ENCODE measurements around the gene OTUD7B. TPM values are rescaled to one million over a fixed set of nuclear protein-coding genes. Genes with fewer than 3 reads are reported as not detected.

The OTUD7B gene
- total RNA-seq, 1 donor from 2014 or later: 26.1 TPM

DNA sequence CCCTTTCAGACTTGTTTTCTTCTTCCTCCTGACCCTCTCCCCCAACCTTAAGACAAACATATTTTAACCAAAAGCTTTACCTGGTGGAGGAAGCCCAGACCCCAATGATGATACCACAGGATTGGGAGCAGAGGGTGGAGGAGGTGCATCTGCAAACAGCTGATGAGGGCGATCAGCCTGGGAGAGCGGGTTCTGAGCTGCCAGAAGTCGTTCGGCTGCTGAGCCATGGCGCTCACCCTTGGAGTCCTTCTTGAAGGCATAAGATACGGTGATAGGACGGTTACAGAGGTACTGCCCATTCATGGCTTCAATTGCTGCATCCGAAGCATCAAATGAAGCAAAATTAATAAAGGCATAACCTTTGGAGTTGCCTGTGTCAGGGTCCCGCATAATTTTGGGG lies 84.2 kb downstream of the OTUD7B start:
- peaks cover 58% of the 10 kb centered on the region for H3K36me3 Mint-ChIP-seq (ENCODE audit: low read depth)
- peak overlapping the region; percentile 100 for H3K4me3 Mint-ChIP-seq (ENCODE audit: low read depth)
- peaks cover 35% of the 10 kb centered on the region for H3K4me1 Mint-ChIP-seq (ENCODE audit: low read depth)
- H3K27ac Mint-ChIP-seq: no peak overlapping the region
- intact Hi-C loops (cut with micrococcal nuclease): loop anchor here (5.0 kb wide), 1 partner anchor 86 kb away; the partner anchor contains the start of gene OTUD7B
- DNase-seq (ENCODE audit: low spot score): no peak
- no peaks in the 10 kb centered on the region for H3K9me3 Mint-ChIP-seq
- no peaks in the 10 kb centered on the region for H3K27me3 Mint-ChIP-seq (ENCODE audit: low read depth)

DNA sequence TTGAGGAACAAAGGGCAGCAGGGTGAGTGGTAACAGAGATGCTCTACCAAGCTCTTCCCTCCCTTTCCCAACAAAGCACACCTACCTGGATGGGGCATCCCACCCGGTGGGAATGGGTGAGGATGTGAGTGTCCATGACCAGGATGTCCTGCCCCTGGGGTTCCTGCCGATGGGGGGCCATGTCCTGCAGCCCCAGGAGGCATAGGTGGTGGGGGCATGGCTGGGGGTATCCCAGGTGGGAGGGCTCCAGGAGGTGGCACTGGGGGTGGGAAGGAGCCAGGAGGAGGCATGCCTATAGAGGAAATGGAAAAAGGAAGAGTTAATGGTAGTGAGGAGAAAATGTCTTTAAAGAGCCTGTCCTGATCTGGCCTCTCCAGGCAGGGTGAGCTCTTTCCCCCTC lies 84.8 kb downstream of the OTUD7B start:
- Mint-ChIP-seq H3K36me3 (ENCODE audit: low read depth) (peaks cover 58% of the 10 kb centered on the region), H3K27ac (no peak overlapping the region), H3K27me3 (ENCODE audit: low read depth) (no peaks in the 10 kb centered on the region), H3K9me3 (no peaks in the 10 kb centered on the region), H3K4me3 (ENCODE audit: low read depth) (peak overlapping the region; percentile 100), H3K4me1 (ENCODE audit: low read depth) (peaks cover 32% of the 10 kb centered on the region)
- DNase-seq (ENCODE audit: low spot score): no peak
- intact Hi-C loops (cut with micrococcal nuclease): loop anchor here (5.0 kb wide), 1 partner anchor 87 kb away; the partner anchor contains the start of gene OTUD7B

DNA sequence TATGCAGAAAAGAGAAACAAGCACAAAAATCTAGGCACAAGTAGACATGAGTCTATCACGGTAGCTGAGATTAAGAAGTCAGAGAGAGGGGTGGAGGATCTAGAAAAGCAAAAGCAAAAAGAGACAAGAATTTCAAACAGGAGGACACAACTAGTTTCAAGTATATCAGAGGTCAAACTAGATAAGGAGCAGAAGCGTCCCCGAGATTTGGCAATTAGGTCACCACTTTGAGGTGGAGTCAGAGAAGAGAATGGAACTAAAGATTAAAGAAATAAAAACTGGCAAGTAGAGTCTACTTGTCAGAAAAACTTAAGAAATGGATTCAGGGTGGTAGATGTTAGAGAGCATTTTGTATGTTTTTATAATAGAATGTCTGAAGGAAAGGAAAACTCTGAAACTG lies 85.2 kb downstream of the OTUD7B start:
- intact Hi-C loops (cut with micrococcal nuclease): loop anchor here (5.0 kb wide), 1 partner anchor 87 kb away; the partner anchor contains the start of gene OTUD7B
- no peak for DNase-seq (ENCODE audit: low spot score)
- peaks cover 58% of the 10 kb centered on the region for H3K36me3 Mint-ChIP-seq (ENCODE audit: low read depth)
- H3K9me3 Mint-ChIP-seq: no peaks in the 10 kb centered on the region
- H3K27me3 Mint-ChIP-seq (ENCODE audit: low read depth): no peaks in the 10 kb centered on the region
- H3K4me1 Mint-ChIP-seq (ENCODE audit: low read depth): peaks cover 28% of the 10 kb centered on the region
- H3K27ac Mint-ChIP-seq: no peak overlapping the region
- H3K4me3 Mint-ChIP-seq (ENCODE audit: low read depth): peak overlapping the region; percentile 100

DNA sequence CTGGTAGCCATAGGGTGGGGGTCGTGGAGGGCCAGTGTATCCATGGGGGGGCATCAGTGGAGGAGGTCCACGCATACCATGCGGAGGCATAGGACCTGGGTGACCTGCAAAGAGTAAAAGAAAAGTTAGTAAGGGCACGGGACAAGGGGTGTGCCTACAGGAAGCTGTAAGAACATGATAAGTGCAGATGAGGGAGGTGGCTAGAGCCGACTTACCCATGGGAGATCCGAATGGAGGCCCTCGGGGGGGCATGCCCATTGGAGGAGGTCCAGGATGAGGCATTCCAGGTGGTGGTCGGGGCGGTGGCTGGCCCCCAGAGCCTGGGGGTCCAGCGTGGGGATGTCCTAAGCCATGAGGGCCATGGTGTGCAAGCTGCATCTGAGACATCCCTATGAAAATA lies 86.9 kb downstream of the OTUD7B start:
- Mint-ChIP-seq H3K9me3 (no peaks in the 10 kb centered on the region), H3K4me3 (ENCODE audit: low read depth) (peak overlapping the region; percentile 23), H3K27ac (no peak overlapping the region), H3K36me3 (ENCODE audit: low read depth) (peaks cover 58% of the 10 kb centered on the region), H3K4me1 (ENCODE audit: low read depth) (peaks cover 23% of the 10 kb centered on the region), H3K27me3 (ENCODE audit: low read depth) (no peaks in the 10 kb centered on the region)
- no peak for DNase-seq (ENCODE audit: low spot score)
- intact Hi-C loops (cut with micrococcal nuclease): no loop called here

DNA sequence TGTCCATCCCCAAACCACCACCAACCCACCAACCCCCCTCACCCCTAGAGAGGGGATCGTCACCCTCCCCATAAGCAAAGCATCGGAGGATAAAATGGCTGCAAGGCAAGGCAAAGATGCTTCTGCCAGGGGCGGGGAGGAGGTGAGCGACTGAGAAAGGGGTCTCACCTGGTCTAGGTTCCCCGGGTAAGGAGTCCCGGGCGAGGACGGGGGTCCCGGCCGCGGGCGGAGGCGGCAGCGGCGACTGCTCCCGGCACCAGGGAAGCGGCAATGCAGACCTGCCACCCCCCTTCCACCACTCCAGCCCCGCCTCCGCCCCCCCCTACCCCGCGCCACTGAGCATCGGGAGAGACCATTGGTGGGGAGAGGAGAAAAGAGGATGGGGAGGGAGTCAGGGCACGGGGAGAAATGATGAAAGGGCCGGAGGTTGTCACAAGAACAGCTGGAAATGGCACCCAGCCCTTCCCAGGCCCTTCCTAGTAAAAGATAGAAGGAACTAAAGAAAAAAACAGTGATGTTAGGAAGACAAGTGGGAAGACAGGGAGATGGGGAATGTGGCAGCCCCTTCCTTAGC lies 92.9 kb downstream of the OTUD7B start, which contains the start of gene SV2A:
SV2A (minus strand) TSS at position 274 of the 574 bp plus-strand sequence. CDS start 4,004 bp downstream, outside the sequence.
- H3K27me3 Mint-ChIP-seq (ENCODE audit: low read depth): no peaks in the 10 kb centered on the region
- peaks cover 33% of the 10 kb centered on the region for H3K4me1 Mint-ChIP-seq (ENCODE audit: low read depth)
- peaks cover 17% of the 10 kb centered on the region for H3K36me3 Mint-ChIP-seq (ENCODE audit: low read depth)
- no peak for DNase-seq (ENCODE audit: low spot score)
- H3K4me3 Mint-ChIP-seq (ENCODE audit: low read depth): peak within 1 kb of the TSS; percentile 92
- intact Hi-C loops (cut with micrococcal nuclease): no loop called here
- H3K9me3 Mint-ChIP-seq: no peaks in the 10 kb centered on the region
- H3K27ac Mint-ChIP-seq: peak within 1 kb of the TSS; percentile 56

DNA sequence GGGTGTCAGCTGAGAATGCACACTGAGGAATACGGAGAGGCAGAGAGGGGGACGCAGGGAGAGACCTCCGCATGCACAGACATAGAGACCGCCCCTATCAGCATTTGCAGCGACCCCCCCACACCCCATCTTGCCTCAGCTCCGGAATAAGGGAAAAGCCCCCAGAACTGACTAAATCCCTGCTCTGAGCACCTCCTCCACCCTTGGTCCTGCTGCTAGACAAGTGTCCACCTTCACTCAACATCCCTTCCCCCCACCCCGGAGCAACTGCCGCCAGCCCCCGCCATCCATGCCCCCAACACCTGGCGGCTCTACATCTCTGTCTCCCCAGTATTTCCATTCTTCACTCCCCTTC lies 93.7 kb downstream of the OTUD7B start:
- H3K27ac Mint-ChIP-seq: no peak overlapping the region
- peaks cover 35% of the 10 kb centered on the region for H3K4me1 Mint-ChIP-seq (ENCODE audit: low read depth)
- intact Hi-C loops (cut with micrococcal nuclease): no loop called here
- no peaks in the 10 kb centered on the region for H3K9me3 Mint-ChIP-seq
- peak overlapping the region; percentile 92 for H3K4me3 Mint-ChIP-seq (ENCODE audit: low read depth)
- DNase-seq (ENCODE audit: low spot score): no peak
- no peaks in the 10 kb centered on the region for H3K27me3 Mint-ChIP-seq (ENCODE audit: low read depth)
- peaks cover 10% of the 10 kb centered on the region for H3K36me3 Mint-ChIP-seq (ENCODE audit: low read depth)

DNA sequence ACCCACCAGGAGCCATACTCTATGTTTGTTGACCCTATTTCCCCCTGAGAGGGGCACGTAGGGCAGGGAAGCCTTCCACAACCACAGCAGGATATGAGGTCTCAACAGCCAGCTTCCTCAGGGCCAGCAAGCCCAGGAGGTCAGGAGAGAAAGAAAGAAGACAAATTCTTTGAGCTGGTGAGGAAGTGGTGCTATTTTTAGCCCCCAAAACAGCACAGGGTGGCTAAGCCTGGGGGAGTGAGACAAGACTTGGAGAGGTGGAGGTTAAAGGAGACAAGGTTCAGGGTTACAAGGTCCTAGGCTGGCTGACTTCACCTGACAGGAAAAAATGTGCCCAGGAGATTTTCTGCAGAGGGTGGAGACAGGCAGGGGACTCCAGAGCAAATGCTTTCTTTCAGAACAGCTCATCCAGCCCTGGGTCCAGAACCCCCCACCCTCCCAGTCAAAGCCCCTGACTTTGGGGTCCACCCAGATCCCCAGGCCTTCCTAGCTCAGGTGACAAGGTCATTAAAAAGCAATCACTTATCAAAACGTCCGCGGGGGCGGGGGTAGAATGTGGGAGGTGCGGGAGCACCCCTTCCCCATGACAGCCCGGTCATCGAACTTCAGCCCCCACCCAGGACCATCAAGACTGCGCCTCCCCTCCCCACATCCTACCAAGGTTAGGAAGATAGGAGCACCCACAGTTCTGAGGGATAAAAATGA lies 94.2 kb downstream of the OTUD7B start:
- DNase-seq (ENCODE audit: low spot score): no peak

DNA sequence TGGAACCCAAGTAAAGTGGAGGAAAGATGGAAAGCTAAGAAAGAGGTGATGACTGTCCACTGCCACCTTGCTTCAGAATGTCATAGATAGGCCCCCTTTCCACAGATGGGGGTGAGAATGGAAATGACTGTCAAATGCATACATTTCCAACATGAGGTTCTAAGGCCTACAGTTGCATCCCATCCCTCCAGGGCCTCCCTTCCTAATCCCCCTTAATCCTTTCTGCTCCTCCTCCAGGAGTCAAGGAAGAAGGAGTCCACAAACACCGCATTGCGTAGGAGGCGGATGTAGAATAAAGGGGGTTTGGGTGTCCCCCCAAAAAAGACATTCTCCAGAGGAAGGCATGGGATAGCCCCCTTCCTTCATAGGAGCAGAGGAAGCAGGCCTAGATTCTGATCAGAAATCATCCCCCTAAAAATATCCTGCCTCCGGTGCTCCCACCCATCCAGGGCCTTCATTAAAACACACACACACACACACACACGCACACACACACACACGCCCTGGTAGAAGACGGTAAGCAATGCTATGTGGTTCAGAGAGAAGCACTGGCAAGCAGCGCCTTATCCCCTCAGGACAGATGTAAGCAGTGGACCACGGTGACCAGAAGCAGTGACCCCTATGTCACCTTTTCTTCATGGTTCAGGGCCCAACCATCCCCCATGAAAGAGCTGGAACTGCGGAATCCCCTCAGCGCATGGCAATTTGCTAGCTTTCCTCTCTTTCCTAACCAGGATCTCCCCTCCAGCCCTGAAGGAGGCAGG lies 94.9 kb downstream of the OTUD7B start:
- H3K27me3 Mint-ChIP-seq (ENCODE audit: low read depth): no peaks in the 10 kb centered on the region
- peaks cover 35% of the 10 kb centered on the region for H3K4me1 Mint-ChIP-seq (ENCODE audit: low read depth)
- peaks cover 16% of the 10 kb centered on the region for H3K36me3 Mint-ChIP-seq (ENCODE audit: low read depth)
- no peak for DNase-seq (ENCODE audit: low spot score)
- peak overlapping the region; percentile 92 for H3K4me3 Mint-ChIP-seq (ENCODE audit: low read depth)
- intact Hi-C loops (cut with micrococcal nuclease): no loop called here
- peak overlapping the region; percentile 69 for H3K27ac Mint-ChIP-seq
- no peaks in the 10 kb centered on the region for H3K9me3 Mint-ChIP-seq

More for the DNA sequence above, 94.2 kb downstream of the OTUD7B start:
- H3K4me3 Mint-ChIP-seq (ENCODE audit: low read depth): peak overlapping the region; percentile 92
- H3K9me3 Mint-ChIP-seq: no peaks in the 10 kb centered on the region
- peak overlapping the region; percentile 69 for H3K27ac Mint-ChIP-seq
- peaks cover 35% of the 10 kb centered on the region for H3K4me1 Mint-ChIP-seq (ENCODE audit: low read depth)
- H3K27me3 Mint-ChIP-seq (ENCODE audit: low read depth): no peaks in the 10 kb centered on the region
- intact Hi-C loops (cut with micrococcal nuclease): no loop called here
- H3K36me3 Mint-ChIP-seq (ENCODE audit: low read depth): peaks cover 11% of the 10 kb centered on the region

DNA sequence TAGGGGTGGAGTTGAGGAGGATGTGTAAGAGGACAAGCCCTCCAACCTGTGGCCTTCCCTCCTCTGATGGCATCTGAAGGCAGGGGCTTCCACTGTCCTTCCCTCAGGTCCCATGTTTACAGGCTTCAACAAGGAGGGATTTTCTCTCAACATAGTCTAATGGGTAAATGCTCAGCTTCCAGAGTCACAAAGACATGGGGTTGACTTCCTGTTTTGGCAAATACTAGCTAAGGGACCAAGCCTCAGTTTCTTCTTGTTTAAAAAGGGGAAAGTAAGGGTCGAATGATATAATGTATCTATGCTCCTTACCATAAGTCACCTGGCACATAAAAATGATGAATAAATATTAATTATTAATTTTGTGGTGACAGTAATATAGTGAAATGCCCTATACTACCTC lies 96.0 kb downstream of the OTUD7B start:
- intact Hi-C loops (cut with micrococcal nuclease): no loop called here
- DNase-seq (ENCODE audit: low spot score): no peak
- Mint-ChIP-seq H3K27me3 (ENCODE audit: low read depth) (no peaks in the 10 kb centered on the region), H3K9me3 (no peaks in the 10 kb centered on the region), H3K27ac (no peak overlapping the region), H3K4me3 (ENCODE audit: low read depth) (no peak overlapping the region), H3K4me1 (ENCODE audit: low read depth) (peaks cover 35% of the 10 kb centered on the region), H3K36me3 (ENCODE audit: low read depth) (peaks cover 16% of the 10 kb centered on the region)

DNA sequence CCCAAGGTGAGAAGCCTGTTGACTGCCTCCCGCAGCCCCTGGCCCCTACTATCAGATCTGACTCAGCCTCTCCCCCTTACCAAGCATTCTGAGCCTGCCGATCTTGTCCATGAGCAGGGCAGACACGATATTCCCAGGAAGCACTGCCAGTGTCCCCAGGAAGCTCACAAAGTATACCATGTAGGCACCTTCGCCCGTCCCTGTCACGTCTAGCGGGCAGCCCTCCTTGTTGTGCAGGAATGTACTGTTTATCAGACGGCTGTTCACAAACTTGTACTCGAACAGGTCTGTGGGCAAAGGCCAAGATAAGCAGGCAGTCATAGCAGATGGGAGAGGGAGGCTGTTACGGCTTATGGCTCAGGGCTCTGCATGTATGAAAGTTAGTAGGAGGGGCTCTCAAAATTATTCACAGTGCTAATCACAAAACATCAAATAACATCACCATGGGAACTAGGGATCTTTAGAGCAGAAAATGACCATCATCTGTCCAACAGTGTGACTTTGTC lies 103.9 kb downstream of the OTUD7B start:
- peaks cover 40% of the 10 kb centered on the region for H3K36me3 Mint-ChIP-seq (ENCODE audit: low read depth)
- no peak overlapping the region for H3K4me3 Mint-ChIP-seq (ENCODE audit: low read depth)
- H3K27me3 Mint-ChIP-seq (ENCODE audit: low read depth): no peaks in the 10 kb centered on the region
- intact Hi-C loops (cut with micrococcal nuclease): no loop called here
- no peaks in the 10 kb centered on the region for H3K9me3 Mint-ChIP-seq
- no peak for DNase-seq (ENCODE audit: low spot score)
- H3K27ac Mint-ChIP-seq: no peak overlapping the region
- H3K4me1 Mint-ChIP-seq (ENCODE audit: low read depth): no peaks in the 10 kb centered on the region

DNA sequence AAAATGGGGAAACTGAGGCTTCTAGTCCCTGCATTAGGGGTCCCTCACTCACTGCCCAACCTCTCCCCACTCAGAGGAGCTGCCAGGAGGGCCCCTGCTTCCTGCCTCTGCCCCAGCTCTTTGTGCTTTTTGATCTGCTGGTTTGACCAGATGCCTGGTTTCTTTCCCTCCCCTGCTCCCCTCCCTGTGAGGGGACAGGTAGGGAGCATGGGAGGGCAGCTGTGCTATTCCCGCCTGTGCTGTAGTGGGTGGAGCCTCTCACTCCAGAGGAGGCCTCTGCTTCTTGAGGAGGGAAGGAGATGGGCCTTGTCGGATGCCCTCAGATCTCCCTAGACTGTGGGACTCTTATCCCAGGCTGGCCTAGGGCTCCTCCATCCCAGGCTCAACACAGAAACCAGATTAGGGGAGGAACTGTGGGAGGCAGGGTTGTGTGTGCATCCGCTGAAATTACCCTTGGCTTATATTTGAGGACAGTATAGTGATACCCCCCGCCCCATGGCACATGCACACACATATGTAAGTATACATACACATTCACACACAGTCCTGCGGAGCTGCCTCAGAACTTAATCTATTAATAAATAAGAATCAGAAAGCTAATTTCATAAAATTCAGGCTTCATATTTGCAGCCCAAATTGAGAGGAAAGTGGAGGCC lies 106.6 kb downstream of the OTUD7B start:
- intact Hi-C loops (cut with micrococcal nuclease): no loop called here
- Mint-ChIP-seq H3K27me3 (ENCODE audit: low read depth) (no peaks in the 10 kb centered on the region), H3K36me3 (ENCODE audit: low read depth) (peaks cover 34% of the 10 kb centered on the region), H3K4me1 (ENCODE audit: low read depth) (peaks cover 10% of the 10 kb centered on the region), H3K9me3 (no peaks in the 10 kb centered on the region), H3K27ac (no peak overlapping the region), H3K4me3 (ENCODE audit: low read depth) (no peak overlapping the region)
- DNase-seq (ENCODE audit: low spot score): no peak

Measured in activated T-helper 2 cell treated with anti-CD3 and anti-CD28 coated beads, Interferon-gamma antibody, Interleukin-2, Interleukin-4, amounts not matched to agents 10 μg/mL and 5 μg/mL and 100 μg/mL, durations not matched to agents 14 hours and 24 hours and 36 hours (primary cell).